ENCODE results near the gene VHLL. TPM values are rescaled to one million over a fixed set of nuclear protein-coding genes. Genes with fewer than 3 reads are reported as not detected.

Gene VHLL
- total and polyA plus RNA-seq, 2 of the 13 experiments (the other 11 are each of a cell fraction or from before 2014, with no cell fraction given) = 0.24 TPM; not detected in 1

GRCh38 chr1:156291226-156292061 lies 7.7 kb downstream of the VHLL start (continued):
- TF ChIP-seq TRIM22 (IDR thresholded peaks at IDR 0.05) (no peak), IRF1 (CRISPR knock-in tag; IDR thresholded peaks at IDR 0.05; ENCODE audit: low read depth) (no peak), DMAP1 (CRISPR knock-in tag; IDR thresholded peaks at IDR 0.05) (peak; percentile 84), SRF (IDR thresholded peaks at IDR 0.05; ENCODE audit: low read depth, low read length) (0 out of 2 replicates have a peak, but pooled peaks have one; percentile 20), NKX3-1 (CRISPR knock-in tag; IDR thresholded peaks at IDR 0.05) (no peak), TARDBP (CRISPR knock-in tag; IDR thresholded peaks at IDR 0.05) (no peak; the same call in 1 of the 2 replicates), BRCA1 (CRISPR knock-in tag; IDR thresholded peaks at IDR 0.05) (peak; percentile 64; the same call in 1 of the 2 replicates), NR2F6 (IDR thresholded peaks at IDR 0.05) (peak; percentile 53; the same call in 1 of the 2 replicates), NR2F6 (CRISPR knock-in tag; IDR thresholded peaks at IDR 0.05) (peak; percentile 59; the same call in 1 of the 2 replicates), ZC3H13 (CRISPR knock-in tag; IDR thresholded peaks at IDR 0.05) (peak; percentile 84), ZNF724P (CRISPR knock-in tag; IDR thresholded peaks at IDR 0.05; ENCODE audit: borderline replicate concordance) (no peak), CTCF (CRISPR knock-in tag; IDR thresholded peaks at IDR 0.05) (0 out of 2 replicates have a peak, but pooled peaks have one; percentile 11), ZNF543 (CRISPR knock-in tag; IDR thresholded peaks at IDR 0.05) (no peak; the same call in 1 of the 2 replicates), ETV5 (CRISPR knock-in tag; IDR thresholded peaks at IDR 0.05; ENCODE audit: borderline replicate concordance) (peak; percentile 44; the same call in 1 of the 2 replicates), GMEB2 (CRISPR knock-in tag; IDR thresholded peaks at IDR 0.05; ENCODE audit: low read depth) (no peak), SNRNP70 (IDR thresholded peaks at IDR 0.05; ENCODE audit: low read depth, low read length) (no peak), ZNF605 (CRISPR knock-in tag; IDR thresholded peaks at IDR 0.05) (peak; percentile 78; the same call in 1 of the 2 replicates), TOE1 (CRISPR knock-in tag; IDR thresholded peaks at IDR 0.05) (0 out of 2 replicates have a peak, but pooled peaks have one; percentile 38), ZNF326 (CRISPR knock-in tag; IDR thresholded peaks at IDR 0.05; ENCODE audit: borderline replicate concordance) (no peak), KAT7 (CRISPR knock-in tag; IDR thresholded peaks at IDR 0.05; ENCODE audit: borderline replicate concordance) (no peak), POLR2AphosphoS5 (IDR thresholded peaks at IDR 0.05; ENCODE audit: low read depth, low read length) (peak; percentile 92), ZSCAN12 (CRISPR knock-in tag; IDR thresholded peaks at IDR 0.05) (no peak), FOSL2 (CRISPR knock-in tag; IDR thresholded peaks at IDR 0.05) (peak; percentile 76), ZNF343 (CRISPR knock-in tag; IDR thresholded peaks at IDR 0.05) (no peak), SAP130 (CRISPR knock-in tag; IDR thresholded peaks at IDR 0.05; ENCODE audit: low read depth) (peak; percentile 93), CEBPG (CRISPR knock-in tag; IDR thresholded peaks at IDR 0.05) (no peak; the same call in 1 of the 2 replicates), POGZ (CRISPR knock-in tag; IDR thresholded peaks at IDR 0.05) (peak; percentile 88)
